SKM-1 treated with dmso at 0.1 percent for 144 hours (cell line): ENCODE measurements around the gene MND1.

Source experiments
- DNase-seq: peaks from one replicate; lab custom pipeline; 2025; ENCODE audit not compliant: unreplicated experiment; lab: John Stamatoyannopoulos, UW

Gene MND1

GRCh38 chr4:153346031-153346430, 1.5 kb downstream of the MND1 start:
- DNase-seq: no peak

DNA sequence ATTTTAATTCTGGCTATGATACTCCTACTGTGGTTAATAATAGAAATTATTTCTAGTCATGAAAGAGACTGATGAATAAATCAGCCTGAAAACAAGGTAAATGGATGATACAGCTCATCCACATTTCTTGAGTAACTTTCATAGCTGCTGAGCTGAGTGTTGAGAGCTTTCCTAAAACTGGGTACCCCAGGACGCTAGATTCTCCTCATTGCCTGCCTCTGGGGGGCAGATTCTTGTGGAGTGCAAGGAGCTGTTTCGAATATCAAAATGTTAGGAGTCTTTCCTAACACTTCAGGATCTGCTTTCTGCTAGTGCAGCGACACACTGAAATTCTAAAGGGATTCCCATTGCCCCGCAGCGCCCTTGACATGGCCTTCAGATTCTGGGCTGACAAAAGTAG, 2.1 kb downstream of the MND1 start:
- DNase-seq: no peak

GRCh38 chr4:153347117-153347516, 2.6 kb downstream of the MND1 start:
- DNase-seq: no peak

DNA sequence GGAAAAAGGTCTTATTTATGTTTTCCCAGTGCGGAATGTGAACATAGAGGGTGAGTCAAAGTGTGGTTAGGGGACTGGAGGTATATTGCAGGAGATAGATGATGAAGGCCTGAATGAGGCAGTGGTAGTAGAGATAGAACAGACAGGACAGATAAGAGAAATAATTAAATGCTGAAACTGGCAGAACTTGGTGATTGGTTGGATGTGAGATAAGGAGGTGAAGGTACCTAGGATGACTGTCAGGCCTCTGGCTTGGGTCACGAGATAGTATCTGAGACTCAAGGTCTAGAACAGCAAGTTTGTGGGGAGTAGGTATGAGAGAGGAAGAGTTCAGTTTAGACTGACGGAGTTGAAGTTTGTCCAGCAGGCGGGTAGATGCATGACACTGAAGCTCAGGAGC, 3.5 kb downstream of the MND1 start:
- DNase-seq: no peak

- no peak for DNase-seq
These were observed 4.8 kb downstream of the MND1 start for GRCh38 chr4:153349206-153349805.

- DNase-seq: no peak
These were observed 17.7 kb downstream of the MND1 start for GRCh38 chr4:153362184-153362583.

DNA sequence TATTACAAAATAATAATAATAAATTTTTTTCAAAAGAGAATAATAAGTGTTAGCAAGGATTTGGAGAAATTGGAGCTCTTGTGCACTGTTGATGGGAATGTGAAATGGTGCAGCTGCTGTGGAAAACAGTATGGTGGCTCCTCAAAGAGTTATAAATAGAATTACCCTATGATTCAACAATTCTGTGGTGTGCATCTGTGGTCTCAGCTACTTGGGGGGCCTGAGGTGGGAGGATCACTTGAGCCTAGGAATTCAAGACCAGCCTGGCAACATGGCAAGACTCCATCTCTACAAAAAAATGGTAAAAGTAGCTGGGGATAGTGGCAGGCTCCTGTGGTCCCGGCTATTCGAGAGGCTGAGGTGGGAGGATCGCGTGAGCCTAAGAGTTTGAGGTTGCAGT, 19.6 kb downstream of the MND1 start:
- no peak for DNase-seq

GRCh38 chr4:153365003-153365402, 20.5 kb downstream of the MND1 start:
- no peak for DNase-seq

DNA sequence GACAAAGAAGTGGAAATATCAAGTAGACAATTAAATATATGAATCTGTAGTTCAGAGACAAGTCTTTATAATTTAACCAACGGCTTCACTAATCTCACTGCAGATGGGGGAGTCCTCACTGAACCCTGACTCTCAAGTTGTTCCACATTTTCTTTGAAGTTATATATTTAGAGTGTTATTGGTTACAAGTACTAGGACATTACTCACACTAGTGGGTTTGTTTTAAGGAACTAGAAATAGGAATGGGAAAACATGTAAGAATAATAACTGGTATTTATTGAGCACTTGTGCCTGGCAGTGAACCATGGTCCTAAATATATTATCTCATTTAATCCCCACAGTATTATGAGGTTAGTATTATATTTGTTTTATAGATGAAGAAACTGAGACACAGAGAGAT, 22.0 kb downstream of the MND1 start:
- no peak for DNase-seq

DNA sequence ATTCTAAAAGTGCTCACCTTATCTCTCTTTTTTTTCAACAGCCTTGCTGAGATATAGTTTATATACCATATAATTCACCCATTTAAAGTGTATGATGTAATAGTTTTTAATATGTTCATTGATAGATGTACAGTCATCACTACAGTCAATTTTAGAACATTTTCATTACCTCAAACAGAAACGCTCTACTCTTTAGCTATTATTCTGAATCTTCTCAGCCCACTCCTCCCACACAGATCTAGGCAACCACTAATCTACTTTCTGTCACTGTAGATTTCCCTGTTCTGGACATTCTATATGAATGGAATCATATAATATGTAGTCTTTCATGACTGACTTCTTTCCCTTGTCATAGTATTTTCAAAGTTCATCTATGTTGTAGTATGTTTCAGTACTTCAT, 22.6 kb downstream of the MND1 start:
- DNase-seq: no peak

- no peak for DNase-seq
These were observed 24.5 kb downstream of the MND1 start for GRCh38 chr4:153369021-153369420.

- no peak for DNase-seq
These were observed 27.3 kb downstream of the MND1 start for GRCh38 chr4:153371701-153372234.

- DNase-seq: no peak
These were observed 28.6 kb downstream of the MND1 start for GRCh38 chr4:153372967-153373562.

GRCh38 chr4:153374442-153374841, 30.0 kb downstream of the MND1 start:
- DNase-seq: no peak

DNA sequence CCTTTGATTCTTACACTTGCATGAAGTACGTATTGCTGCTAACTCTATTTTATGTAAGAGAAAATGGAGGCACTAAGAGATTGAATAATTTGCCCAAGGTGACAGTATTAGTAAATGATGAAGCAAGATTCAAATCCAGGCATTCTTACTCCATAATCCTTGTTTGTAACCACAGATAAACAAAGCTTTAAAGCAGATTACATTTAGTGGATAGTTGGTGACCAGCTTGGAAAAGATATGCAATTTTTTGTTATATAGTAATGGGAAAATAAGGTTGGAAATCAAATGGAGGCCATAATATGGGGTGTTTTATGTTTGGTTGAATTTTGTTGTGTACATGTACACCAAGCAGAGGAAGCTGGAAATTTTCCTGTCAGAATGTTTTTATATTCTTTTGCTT, 30.8 kb downstream of the MND1 start:
- DNase-seq: no peak

DNA sequence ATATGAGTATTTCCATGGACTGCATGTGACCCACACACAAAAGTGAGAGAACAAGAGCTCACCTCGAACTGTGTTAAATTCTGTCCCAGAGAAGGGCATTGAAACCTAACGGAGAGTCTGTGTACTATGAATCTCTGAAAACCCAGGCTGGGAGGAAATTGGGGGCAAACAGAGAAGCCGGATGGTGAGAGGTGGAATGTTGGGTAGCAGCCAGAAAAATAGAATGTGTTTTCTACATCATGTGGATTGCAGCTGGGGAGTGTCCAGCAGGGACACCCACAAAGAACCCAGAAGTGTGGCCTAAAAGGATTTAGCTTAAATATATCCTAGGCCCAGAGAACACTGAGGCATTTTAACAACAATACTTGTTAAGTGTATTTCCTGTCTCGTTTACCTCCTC, 38.6 kb downstream of the MND1 start:
- no peak for DNase-seq

GRCh38 chr4:153384160-153384559, 39.7 kb downstream of the MND1 start:
- DNase-seq: no peak

DNA sequence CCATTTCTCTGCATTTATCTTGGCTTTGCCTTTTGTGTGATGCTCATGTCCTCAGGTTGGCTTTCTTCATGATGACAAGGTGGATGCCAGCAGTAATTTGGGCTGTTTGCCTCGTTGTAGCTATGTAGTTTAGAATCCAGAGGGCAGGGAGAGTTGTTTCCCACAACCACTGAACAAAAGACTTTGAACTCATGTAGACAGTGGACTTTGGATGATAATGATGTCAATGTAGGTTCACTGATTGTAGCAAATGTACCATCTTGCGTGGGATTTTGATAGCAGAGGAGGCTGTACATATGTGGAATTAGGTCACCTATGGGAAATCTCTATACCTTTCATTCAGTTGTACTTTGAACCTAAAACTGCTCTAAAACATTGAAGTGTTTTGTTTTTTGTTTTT, 41.3 kb downstream of the MND1 start:
- no peak for DNase-seq

DNA sequence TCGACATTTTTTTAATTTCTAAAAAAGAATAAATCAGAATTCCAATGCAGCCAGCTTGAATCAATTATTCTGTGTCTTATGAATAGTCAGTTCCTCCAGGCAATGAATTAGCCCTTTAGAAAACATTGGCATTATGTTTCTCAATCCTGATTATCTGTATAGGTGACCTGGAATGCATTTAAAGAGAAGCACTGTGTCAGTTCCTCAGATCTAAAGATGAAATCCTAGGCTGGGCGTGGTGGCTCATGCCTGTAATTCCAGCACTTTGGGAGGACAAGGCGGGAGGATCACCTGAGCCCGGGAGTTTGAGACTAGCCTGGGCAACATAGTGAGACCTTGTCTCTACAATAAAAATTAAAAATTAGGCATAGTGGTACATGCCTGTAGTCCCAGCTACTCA, 43.5 kb downstream of the MND1 start:
- no peak for DNase-seq

DNA sequence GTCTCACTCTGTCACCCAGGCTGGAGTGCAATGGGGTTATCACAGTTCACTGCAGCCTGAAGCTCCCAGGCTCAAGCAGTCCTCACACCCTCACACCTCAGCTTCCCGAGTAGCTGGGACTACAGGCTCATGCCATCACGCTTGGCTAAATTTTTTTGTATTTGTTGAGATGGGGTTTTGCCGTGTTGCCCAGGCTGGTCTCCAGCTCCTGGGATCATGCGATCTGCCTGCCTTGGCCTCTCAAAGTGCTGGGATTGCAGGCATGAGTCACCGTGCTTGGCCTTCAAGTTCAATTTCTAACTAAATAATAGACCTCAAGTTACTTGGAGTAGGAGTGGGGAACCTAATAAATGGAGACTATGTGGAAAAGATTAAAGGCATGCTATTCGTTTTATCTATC, 48.9 kb downstream of the MND1 start:
- DNase-seq: no peak

DNA sequence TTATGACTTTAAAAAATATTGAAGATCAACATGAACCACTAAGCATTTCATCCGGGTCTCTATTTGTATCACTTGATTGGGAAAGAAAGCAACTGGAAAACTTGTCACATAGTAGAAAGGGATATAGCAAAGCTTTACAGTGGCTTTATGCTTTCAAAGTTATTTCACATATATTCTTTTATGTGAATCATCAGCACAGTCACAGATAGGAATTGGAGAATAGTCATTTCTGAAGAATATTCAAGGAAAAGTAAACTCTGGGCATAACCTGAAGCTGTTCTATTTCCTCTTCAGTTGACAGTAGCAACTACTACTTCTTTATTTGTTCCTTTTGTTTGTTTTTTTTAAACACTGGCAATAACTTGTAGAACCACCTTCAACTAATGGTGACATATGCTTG, 50.5 kb downstream of the MND1 start:
- no peak for DNase-seq

DNA sequence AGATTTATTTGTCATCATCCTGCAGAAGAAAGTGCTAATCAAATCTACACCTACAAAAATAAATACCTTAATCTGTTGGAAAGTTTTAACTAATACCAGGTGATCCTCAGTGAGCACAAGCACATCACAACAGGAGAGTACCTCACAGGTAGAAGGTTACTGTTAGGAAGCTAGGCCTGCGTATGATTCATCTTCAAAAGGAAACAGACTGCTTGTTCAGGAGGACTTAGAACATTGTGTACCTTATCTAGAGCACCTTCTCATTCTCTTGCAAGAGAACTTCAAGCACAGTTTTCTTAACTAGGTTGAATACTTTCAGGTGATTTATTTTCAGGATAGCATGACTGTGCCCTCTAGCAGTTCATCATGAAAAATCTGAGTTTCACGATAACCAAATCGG, 54.2 kb downstream of the MND1 start:
- no peak for DNase-seq

DNA sequence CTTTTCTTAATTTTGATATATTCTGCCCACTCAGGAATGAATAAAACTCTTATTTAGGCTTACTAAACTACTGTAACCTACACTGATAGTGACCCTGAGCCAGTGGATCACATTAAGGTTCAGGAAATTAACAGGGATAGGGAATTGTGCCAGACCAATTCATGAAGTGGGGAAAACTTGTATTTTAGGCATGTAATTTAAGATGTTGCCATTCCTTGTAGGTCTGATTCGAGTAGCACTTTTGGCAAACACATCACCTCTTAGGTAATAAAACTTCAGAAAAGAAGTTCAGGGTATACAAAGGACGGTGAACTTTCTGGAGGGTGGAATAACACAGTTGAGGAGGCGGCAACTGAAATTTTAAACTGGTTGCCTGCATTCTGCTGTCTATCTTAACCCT, 54.9 kb downstream of the MND1 start:
- DNase-seq: no peak
